Measurements from ENCODE around the gene NRAP.

DNA sequence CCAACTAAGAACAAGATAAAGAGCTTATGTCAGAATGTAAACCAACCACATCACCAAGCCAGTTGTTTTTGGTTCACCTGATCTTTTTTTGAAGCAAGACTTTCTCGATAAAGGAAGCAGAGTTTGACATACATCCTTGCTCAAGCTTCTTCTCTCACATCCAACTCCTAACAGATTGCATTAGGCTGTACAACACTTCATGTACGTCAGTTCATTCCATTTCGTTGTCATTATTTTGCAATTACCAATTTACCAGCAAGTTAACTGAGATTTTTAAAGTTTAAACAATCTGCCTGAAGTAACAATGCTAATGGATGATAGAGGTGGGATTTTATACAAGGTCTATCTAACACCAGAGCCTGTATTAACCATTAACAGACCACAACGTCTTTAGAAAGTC is 41.0 kb downstream of the NRAP start:
- TF ChIP-seq, protein P1, sequence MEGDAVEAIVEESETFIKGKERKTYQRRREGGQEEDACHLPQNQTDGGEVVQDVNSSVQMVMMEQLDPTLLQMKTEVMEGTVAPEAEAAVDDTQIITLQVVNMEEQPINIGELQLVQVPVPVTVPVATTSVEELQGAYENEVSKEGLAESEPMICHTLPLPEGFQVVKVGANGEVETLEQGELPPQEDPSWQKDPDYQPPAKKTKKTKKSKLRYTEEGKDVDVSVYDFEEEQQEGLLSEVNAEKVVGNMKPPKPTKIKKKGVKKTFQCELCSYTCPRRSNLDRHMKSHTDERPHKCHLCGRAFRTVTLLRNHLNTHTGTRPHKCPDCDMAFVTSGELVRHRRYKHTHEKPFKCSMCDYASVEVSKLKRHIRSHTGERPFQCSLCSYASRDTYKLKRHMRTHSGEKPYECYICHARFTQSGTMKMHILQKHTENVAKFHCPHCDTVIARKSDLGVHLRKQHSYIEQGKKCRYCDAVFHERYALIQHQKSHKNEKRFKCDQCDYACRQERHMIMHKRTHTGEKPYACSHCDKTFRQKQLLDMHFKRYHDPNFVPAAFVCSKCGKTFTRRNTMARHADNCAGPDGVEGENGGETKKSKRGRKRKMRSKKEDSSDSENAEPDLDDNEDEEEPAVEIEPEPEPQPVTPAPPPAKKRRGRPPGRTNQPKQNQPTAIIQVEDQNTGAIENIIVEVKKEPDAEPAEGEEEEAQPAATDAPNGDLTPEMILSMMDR (optimal IDR thresholded peaks at IDR 0.05 in 1 of 3, IDR thresholded peaks at IDR 0.05 in 1 of 3, conservative IDR thresholded peaks at IDR 0.05 in 1 of 3; ENCODE audit: extremely low read depth in 1 of 3, insufficient read depth in 2 of 3, low read length in 3 of 3), result no peak
- TF ChIP-seq EZH2 (IDR thresholded peaks at IDR 0.05; ENCODE audit: low read length), result no peak
